Skin epidermis (tissue), 12 donors: ENCODE data around the gene PRKCH.

Experiments used
- H3K27ac ChIP-seq, 21 experiments: fragments of 200-600 bp; sonication (generic) in 11 of 21; one replicate each; pipeline ENCODE4 v1.5.0; 2020; ENCODE audit warnings: mild to moderate bottlenecking in 3 of 21, inconsistent platforms in 2 of 21, moderate library complexity in 2 of 21
- H3K4me3 ChIP-seq, 7 experiments: fragments of 200-600 bp; sonication (generic) in 2 of 7; one replicate each; pipeline ENCODE4 v1.5.0; 2020; ENCODE audit warnings: inconsistent platforms in 2 of 7, mild to moderate bottlenecking in 2 of 7, moderate library complexity in 1 of 7

PRKCH gene

GRCh38 chr14:61542848-61543790 is 221.7 kb downstream of the PRKCH start:
- peak overlapping the region in 13 of 21 experiments; percentile 6 to 80 (median 57) for H3K27ac ChIP-seq

GRCh38 chr14:61543946-61544345 is 222.6 kb downstream of the PRKCH start:
- Histone ChIP-seq H3K4me3 (no peak overlapping the region), H3K27ac (peak overlapping the region in 14 of 21 experiments; percentile 6 to 80 (median 63))

More at GRCh38 chr14:61542848-61543790, 221.7 kb downstream of the PRKCH start:
- no peak overlapping the region for H3K4me3 ChIP-seq

GRCh38 chr14:61544448-61545330 is 223.3 kb downstream of the PRKCH start:
- no peak overlapping the region for H3K4me3 ChIP-seq
- peak overlapping the region in 12 of 21 experiments; percentile 3 to 82 (median 64) for H3K27ac ChIP-seq

GRCh38 chr14:61545726-61546455 is 224.5 kb downstream of the PRKCH start:
- Histone ChIP-seq H3K27ac (peak overlapping the region in 11 of 21 experiments; percentile 3 to 82 (median 28)), H3K4me3 (no peak overlapping the region)

- Histone ChIP-seq H3K4me3 (no peak overlapping the region), H3K27ac (peak overlapping the region in 19 of 21 experiments; percentile 9 to 82 (median 62))
Observed at GRCh38 chr14:61547186-61548069, 226.0 kb downstream of the PRKCH start.

- Histone ChIP-seq H3K27ac (peak overlapping the region in 3 of 21 experiments; percentile 13 to 74 (median 24)), H3K4me3 (no peak overlapping the region)
Observed at GRCh38 chr14:61549425-61549824, 228.0 kb downstream of the PRKCH start.

GRCh38 chr14:61551384-61551783 is 230.0 kb downstream of the PRKCH start:
- H3K27ac ChIP-seq, result peak overlapping the region in 7 of 21 experiments; percentile 21 to 90 (median 74)
- H3K4me3 ChIP-seq, result no peak overlapping the region

- Histone ChIP-seq H3K4me3 (no peak overlapping the region), H3K27ac (peak overlapping the region in 16 of 21 experiments; percentile 19 to 90 (median 73))
Observed at GRCh38 chr14:61552241-61552640, 230.9 kb downstream of the PRKCH start.

GRCh38 chr14:61553730-61554641 is 232.6 kb downstream of the PRKCH start:
- Histone ChIP-seq H3K4me3 (no peak overlapping the region), H3K27ac (peak overlapping the region in 19 of 21 experiments; percentile 2 to 90 (median 52))

- H3K27ac ChIP-seq, result peak overlapping the region in 8 of 21 experiments; percentile 19 to 90 (median 45)
- H3K4me3 ChIP-seq, result no peak overlapping the region
Observed at GRCh38 chr14:61555056-61555838, 233.9 kb downstream of the PRKCH start.

GRCh38 chr14:61556455-61556854 is 235.1 kb downstream of the PRKCH start:
- no peak overlapping the region for H3K27ac ChIP-seq
- no peak overlapping the region for H3K4me3 ChIP-seq

- Histone ChIP-seq H3K27ac (peak overlapping the region in 2 of 21 experiments; percentile 9 to 22), H3K4me3 (no peak overlapping the region)
Observed at GRCh38 chr14:61557262-61557661, 235.9 kb downstream of the PRKCH start.

- no peak overlapping the region for H3K4me3 ChIP-seq
- H3K27ac ChIP-seq, result no peak overlapping the region
Observed at GRCh38 chr14:61557854-61558253, 236.5 kb downstream of the PRKCH start.

GRCh38 chr14:61558271-61558670 is 236.9 kb downstream of the PRKCH start:
- H3K27ac ChIP-seq, result peak overlapping the region in 1 of 21 experiments; percentile 11
- no peak overlapping the region for H3K4me3 ChIP-seq

GRCh38 chr14:61559641-61560201 is 238.3 kb downstream of the PRKCH start:
- Histone ChIP-seq H3K27ac (peak overlapping the region in 8 of 21 experiments; percentile 77 to 94 (median 90)), H3K4me3 (no peak overlapping the region)

- Histone ChIP-seq H3K27ac (peak overlapping the region in 10 of 21 experiments; percentile 57 to 94 (median 90)), H3K4me3 (no peak overlapping the region)
Observed at GRCh38 chr14:61560323-61560722, 238.9 kb downstream of the PRKCH start.
